A549 (cell line): Measurements from ENCODE around the gene ALOX15. TPM values are rescaled to one million over a fixed set of nuclear protein-coding genes. Genes with fewer than 3 reads are reported as not detected.
"Not testable (repeated sequence)": the region's sequence is repeated elsewhere in the genome, so short reads cannot be mapped to it uniquely, and the experiment has no call there.

Source experiments
- ATAC-seq, 2 experiments: fragments of 200-7000 bp in 1 of 2; fragments of >200 bp in 1 of 2; cut with Nextera tagmentation in 1 of 2; cut with Tn5 transposase in 1 of 2; 3 replicates each; pipeline versions ENCODE4 v1.8.0 to v1.9.1; 2018 to 2020; ENCODE audit warnings: mild to moderate bottlenecking in 1 of 2, moderate library complexity in 1 of 2
- CTCF ChIA-PET: fragments of 300-600 bp; sonication (Branson Sonifier 250); formaldehyde crosslinking; extraction: SDS; loops from one replicate; lab custom pipeline; 2021; ENCODE audit warnings: antibody characterized with exemption, inconsistent platforms; lab: Yijun Ruan, JAX
- POLR2A ChIA-PET: fragments of 350-600 bp; formaldehyde crosslinking; extraction: SDS; loops from one replicate; lab custom pipeline; 2021; ENCODE audit warnings: antibody characterized with exemption, inconsistent platforms; lab: Yijun Ruan, JAX
- DNase-seq, 2 experiments: peaks; one replicate each; pipeline versions ENCODE4 v3.0.0 to v3.0.0-alpha.2; 2011 to 2016; ENCODE audit warnings: low read depth in 1 of 2, low spot score in 1 of 2
- FAIRE-seq: peaks from 2 replicates; lab custom pipeline; 2011; peaks lifted over from hg19 to GRCh38; lab: Jason Lieb, UNC
- H3K27ac ChIP-seq, 2 experiments: fragments of >200 bp; sonication (Bioruptor Twin); formaldehyde crosslinking; 3 replicates each; pipeline ENCODE4 v1.5.1; 2016 to 2017
- H3K4me1 ChIP-seq: fragments of >200 bp; sonication (Bioruptor Twin); formaldehyde crosslinking; 3 replicates; pipeline ENCODE4 v1.6.1; 2016
- H3K4me2 ChIP-seq: fragments of >200 bp; sonication (Bioruptor Twin); formaldehyde crosslinking; 3 replicates; pipeline ENCODE4 v1.6.1; 2016
- H3K4me3 ChIP-seq: fragments of >200 bp; sonication (Bioruptor Twin); formaldehyde crosslinking; 3 replicates; pipeline ENCODE4 v1.5.1; 2016
- H3K9me3 ChIP-seq: fragments of >200 bp; sonication (Bioruptor Twin); formaldehyde crosslinking; 3 replicates; pipeline ENCODE4 v1.6.1; 2016
- ATOH8 ChIP-seq: fragments of 250-450 bp; sonication (Bioruptor Pico); IDR thresholded peaks from 2 replicates; pipeline ENCODE4 v1.5.0; 2020; ENCODE audit warnings: low read depth, mild to moderate bottlenecking, moderate library complexity
- CBX8 ChIP-seq: fragments of 200-600 bp; sonication (generic); IDR thresholded peaks from 2 replicates; pipeline ENCODE4 v1.6.1; 2016
- CHD4 ChIP-seq: fragments of 200-600 bp; sonication (generic); IDR thresholded peaks from 2 replicates; pipeline ENCODE4 v1.6.1; 2016; ENCODE audit warnings: antibody characterized with exemption, mild to moderate bottlenecking, borderline replicate concordance
- FOSB ChIP-seq: fragments of 250-450 bp; sonication (Bioruptor Pico); IDR thresholded peaks from 2 replicates; pipeline ENCODE4 v1.5.0; 2020; ENCODE audit warnings: mild to moderate bottlenecking, moderate library complexity
- HOXB13 ChIP-seq: fragments of 250-450 bp; sonication (Bioruptor Pico); IDR thresholded peaks from 2 replicates; pipeline ENCODE4 v1.5.0; 2020; ENCODE audit warnings: low read depth, mild to moderate bottlenecking, moderate library complexity
- JUN ChIP-seq, 2 experiments: fragments of >200 bp; sonication (Bioruptor Twin); formaldehyde crosslinking; IDR thresholded peaks; 2 replicates in 1 of 2; 3 replicates in 1 of 2; pipeline ENCODE4 v1.6.1; 2016 to 2017
- NR3C1 ChIP-seq: fragments of >200 bp; sonication (Bioruptor Twin); formaldehyde crosslinking; IDR thresholded peaks from 3 replicates; pipeline ENCODE4 v1.6.1; 2017
- RAD21 ChIP-seq, 2 experiments: fragments of >200 bp in 1 of 2; sonication (Bioruptor Twin) in 1 of 2; formaldehyde crosslinking in 1 of 2; IDR thresholded peaks in 1 of 2; conservative IDR thresholded peaks in 1 of 2; 2 replicates in 1 of 2; 3 replicates in 1 of 2; pipeline ENCODE4 v1.6.1; 2012 to 2018; ENCODE audit warnings: inconsistent platforms in 1 of 2
- RARB ChIP-seq: fragments of 250-450 bp; sonication (Bioruptor Pico); IDR thresholded peaks from 2 replicates; pipeline ENCODE4 v1.8.0; 2021; ENCODE audit warnings: mild to moderate bottlenecking, moderate library complexity
- RFX5 ChIP-seq: fragments of 450-650 bp; IDR thresholded peaks from 2 replicates; pipeline ENCODE4 v1.7.1; 2014; ENCODE audit warnings: antibody characterized with exemption, mild to moderate bottlenecking, moderate library complexity
- TFCP2L1 ChIP-seq: fragments of 250-450 bp; sonication (Bioruptor Pico); IDR thresholded peaks from 2 replicates; pipeline ENCODE4 v1.5.0; 2021; ENCODE audit warnings: mild to moderate bottlenecking
- TP53 ChIP-seq: fragments of 250-450 bp; sonication (Bioruptor Pico); IDR thresholded peaks from 2 replicates; pipeline ENCODE4 v1.5.0; 2021; ENCODE audit warnings: mild to moderate bottlenecking, moderate library complexity
- ZSCAN20 ChIP-seq: fragments of 250-450 bp; sonication (Bioruptor Pico); IDR thresholded peaks from 2 replicates; pipeline ENCODE4 v1.8.0; 2022; ENCODE audit warnings: mild to moderate bottlenecking, moderate library complexity
- WGBS: methylation state at CpG from one replicate; pipeline ENCODE4 v1.1.6; 2017; ENCODE audit errors: missing lambda C conversion rate; 5-methylcytosine and 5-hydroxymethylcytosine counted together
- polyA plus RNA-seq, 4 experiments: library from polyadenylated mRNA; depleted of rRNA in 3 of 4; stranded (reverse); fragments of >200 nt; fragmentation: RNase III in 1 of 4; extraction: RNeasy Plus Mini Kit Qiagen cat#74134 plus additional on column Dnase treatment in 1 of 4; gene quantifications; 2 replicates in 3 of 4; 3 replicates in 1 of 4; pipeline ENCODE4 v1.2.3, GENCODE V29; 2011 to 2017
- TF ChIP-seq, protein P1 (sequence below): IDR thresholded peaks from 2 replicates; pipeline ENCODE4 v1.6.1; 2012
- TF ChIP-seq, protein P2 (sequence below): fragments of 200-600 bp; sonication (generic); IDR thresholded peaks from 2 replicates; pipeline ENCODE4 v1.6.1; 2016; ENCODE audit warnings: antibody characterized with exemption, mild to moderate bottlenecking, moderate library complexity
- TF ChIP-seq, protein P3 (sequence below): IDR thresholded peaks from 2 replicates; pipeline ENCODE4 v1.6.1; 2012

The ALOX15 gene
- polyA plus RNA-seq, 2 of the 4 experiments (the other 2 are of a cell fraction), result 0.08 to 0.12 TPM

DNA sequence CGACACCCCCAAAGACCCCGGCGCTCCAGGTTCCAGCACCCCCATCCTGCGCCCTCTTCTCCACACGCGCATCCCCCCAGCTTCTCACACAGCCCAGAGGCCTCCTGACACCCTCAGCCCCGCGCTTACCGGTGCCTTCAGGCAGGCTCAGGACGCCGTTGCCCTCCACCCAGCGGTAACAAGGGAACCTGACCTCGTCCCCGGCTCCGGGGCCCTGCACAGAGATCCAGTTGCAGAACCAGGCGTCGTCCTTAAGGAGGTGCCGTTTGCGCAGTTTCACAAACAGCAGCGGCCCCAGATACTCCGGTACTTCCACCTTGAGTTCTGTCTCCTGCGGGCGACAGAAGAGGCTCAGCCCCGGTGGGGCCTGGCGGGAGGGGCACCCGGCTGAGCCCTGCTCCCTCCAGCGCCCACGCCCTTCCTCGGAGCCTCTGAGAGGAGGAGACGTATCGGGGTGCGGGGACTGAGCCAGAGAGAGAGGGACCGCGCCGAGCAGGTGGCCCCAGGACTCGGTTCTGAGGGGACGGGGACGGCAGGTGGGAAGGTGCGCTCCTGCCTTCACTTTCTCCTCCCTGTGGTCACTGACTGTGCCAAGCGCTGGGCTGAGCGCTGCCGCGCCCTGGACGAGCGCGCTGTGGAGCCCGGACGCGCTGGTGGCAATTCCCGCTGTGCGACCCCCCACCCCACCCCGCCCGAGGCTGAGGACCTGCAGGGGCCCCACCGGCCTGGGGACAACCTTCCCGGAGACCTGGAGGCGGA is 2.0 kb downstream of the ALOX15 start:
- 16% methylated on average over 25 of the region's 56 CpGs for WGBS
- H3K27ac ChIP-seq, POLR2A ChIA-PET, H3K4me1 ChIP-seq, FAIRE-seq: not testable (repeated sequence)
- Histone ChIP-seq H3K4me2 (peak overlapping the region; percentile 53), H3K4me3 (peak overlapping the region; percentile 17; the same call in 1 of the 3 replicates)
- CTCF ChIA-PET, result interaction anchor here (0.7 to 1.0 kb wide), 2 partner anchors 9 to 72 kb away, joined by 3 to 5 read pairs; no protein-coding TSS in a partner anchor
- ATAC-seq (peak; percentile 63 to 84), DNase-seq (peak; percentile 61 to 79)
- TF ChIP-seq RAD21 (conservative IDR thresholded peaks at IDR 0.05 in 1 of 2, IDR thresholded peaks at IDR 0.05 in 1 of 2), result peak; percentile 25 to 53; a peak in 3 of 5 replicates
- TF ChIP-seq, all 56 proteins: peak for 1; not testable (repeated sequence) for 55
- not testable (repeated sequence) for H3K9me3 ChIP-seq

GRCh38 chr17:4638766-4639165 is 2.7 kb downstream of the ALOX15 start:
- H3K4me2 ChIP-seq, H3K4me1 ChIP-seq, DNase-seq, POLR2A ChIA-PET, H3K9me3 ChIP-seq, H3K27ac ChIP-seq, H3K4me3 ChIP-seq, FAIRE-seq, ATAC-seq: not testable (repeated sequence)
- whole genome bisulfite sequencing, result 66% methylated on average over 8 of the region's 8 CpGs
- CTCF ChIA-PET, result interaction anchor here (0.5 to 1.0 kb wide), 3 partner anchors 10 to 173 kb away, joined by 3 to 5 read pairs (median 3); no protein-coding TSS in a partner anchor

DNA sequence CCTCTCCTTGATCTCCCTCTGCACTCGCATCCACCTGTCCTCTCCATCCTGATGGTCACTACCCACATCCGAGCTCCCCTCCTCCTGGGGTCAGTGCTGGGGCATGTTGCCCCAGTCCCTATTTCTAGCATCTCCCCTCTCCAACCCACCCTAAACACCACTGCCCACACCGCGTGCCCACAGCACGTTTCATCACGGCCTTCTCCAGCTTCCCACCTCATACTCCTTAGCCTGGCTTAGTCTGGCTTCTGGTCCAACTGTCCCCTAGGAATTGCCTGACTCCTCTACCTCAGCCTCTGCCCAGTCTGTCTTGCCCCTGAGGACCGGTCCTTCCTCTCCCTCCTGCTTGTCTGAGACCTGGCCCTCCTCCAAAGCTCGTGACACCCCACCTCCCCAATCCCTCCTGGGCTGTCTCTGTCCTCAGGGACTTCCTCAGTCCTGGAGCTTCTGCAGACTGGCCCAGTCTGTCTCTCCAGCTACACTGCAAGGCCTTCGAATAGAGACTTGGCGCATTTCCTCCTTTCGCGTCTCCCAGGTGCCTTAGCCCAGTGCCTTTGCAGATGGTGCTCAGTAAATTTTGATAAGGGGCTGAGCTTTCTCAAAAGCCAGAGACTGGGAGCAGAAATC is 4.9 kb downstream of the ALOX15 start:
- 58% methylated on average over 12 of the region's 12 CpGs for WGBS
- POLR2A ChIA-PET, result no interaction called here
- H3K9me3 ChIP-seq, result no peaks in the 10 kb centered on the region
- TF ChIP-seq NR3C1 (no peak), RFX5 (no peak), ZSCAN20 (CRISPR knock-in tag) (no peak), RARB (CRISPR knock-in tag) (no peak), HOXB13 (CRISPR knock-in tag) (no peak), JUN (IDR thresholded peaks at IDR 0.05) (no peak), ATOH8 (CRISPR knock-in tag) (no peak), CHD4 (no peak), FOSB (CRISPR knock-in tag) (no peak), CBX8 (no peak), TP53 (CRISPR knock-in tag) (no peak), TFCP2L1 (CRISPR knock-in tag) (no peak)
- TF ChIP-seq, protein P1, sequence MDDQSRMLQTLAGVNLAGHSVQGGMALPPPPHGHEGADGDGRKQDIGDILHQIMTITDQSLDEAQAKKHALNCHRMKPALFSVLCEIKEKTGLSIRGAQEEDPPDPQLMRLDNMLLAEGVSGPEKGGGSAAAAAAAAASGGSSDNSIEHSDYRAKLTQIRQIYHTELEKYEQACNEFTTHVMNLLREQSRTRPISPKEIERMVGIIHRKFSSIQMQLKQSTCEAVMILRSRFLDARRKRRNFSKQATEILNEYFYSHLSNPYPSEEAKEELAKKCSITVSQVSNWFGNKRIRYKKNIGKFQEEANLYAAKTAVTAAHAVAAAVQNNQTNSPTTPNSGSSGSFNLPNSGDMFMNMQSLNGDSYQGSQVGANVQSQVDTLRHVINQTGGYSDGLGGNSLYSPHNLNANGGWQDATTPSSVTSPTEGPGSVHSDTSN, result no peak
- TF ChIP-seq, protein P2, sequence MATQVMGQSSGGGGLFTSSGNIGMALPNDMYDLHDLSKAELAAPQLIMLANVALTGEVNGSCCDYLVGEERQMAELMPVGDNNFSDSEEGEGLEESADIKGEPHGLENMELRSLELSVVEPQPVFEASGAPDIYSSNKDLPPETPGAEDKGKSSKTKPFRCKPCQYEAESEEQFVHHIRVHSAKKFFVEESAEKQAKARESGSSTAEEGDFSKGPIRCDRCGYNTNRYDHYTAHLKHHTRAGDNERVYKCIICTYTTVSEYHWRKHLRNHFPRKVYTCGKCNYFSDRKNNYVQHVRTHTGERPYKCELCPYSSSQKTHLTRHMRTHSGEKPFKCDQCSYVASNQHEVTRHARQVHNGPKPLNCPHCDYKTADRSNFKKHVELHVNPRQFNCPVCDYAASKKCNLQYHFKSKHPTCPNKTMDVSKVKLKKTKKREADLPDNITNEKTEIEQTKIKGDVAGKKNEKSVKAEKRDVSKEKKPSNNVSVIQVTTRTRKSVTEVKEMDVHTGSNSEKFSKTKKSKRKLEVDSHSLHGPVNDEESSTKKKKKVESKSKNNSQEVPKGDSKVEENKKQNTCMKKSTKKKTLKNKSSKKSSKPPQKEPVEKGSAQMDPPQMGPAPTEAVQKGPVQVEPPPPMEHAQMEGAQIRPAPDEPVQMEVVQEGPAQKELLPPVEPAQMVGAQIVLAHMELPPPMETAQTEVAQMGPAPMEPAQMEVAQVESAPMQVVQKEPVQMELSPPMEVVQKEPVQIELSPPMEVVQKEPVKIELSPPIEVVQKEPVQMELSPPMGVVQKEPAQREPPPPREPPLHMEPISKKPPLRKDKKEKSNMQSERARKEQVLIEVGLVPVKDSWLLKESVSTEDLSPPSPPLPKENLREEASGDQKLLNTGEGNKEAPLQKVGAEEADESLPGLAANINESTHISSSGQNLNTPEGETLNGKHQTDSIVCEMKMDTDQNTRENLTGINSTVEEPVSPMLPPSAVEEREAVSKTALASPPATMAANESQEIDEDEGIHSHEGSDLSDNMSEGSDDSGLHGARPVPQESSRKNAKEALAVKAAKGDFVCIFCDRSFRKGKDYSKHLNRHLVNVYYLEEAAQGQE, result no peak
- TF ChIP-seq, protein P3, sequence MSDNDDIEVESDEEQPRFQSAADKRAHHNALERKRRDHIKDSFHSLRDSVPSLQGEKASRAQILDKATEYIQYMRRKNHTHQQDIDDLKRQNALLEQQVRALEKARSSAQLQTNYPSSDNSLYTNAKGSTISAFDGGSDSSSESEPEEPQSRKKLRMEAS, result no peak
- TF ChIP-seq, all 56 proteins: peak for 0
- Histone ChIP-seq H3K4me1 (peaks cover 8% of the 10 kb centered on the region; the same call in 1 of the 3 replicates), H3K27ac (no peak overlapping the region), H3K4me3 (no peak overlapping the region), H3K4me2 (no peak overlapping the region)
- CTCF ChIA-PET, result interaction anchor here (0.6 to 2.1 kb wide), 11 partner anchors 11 to 287 kb away, joined by 3 to 16 read pairs (median 4); no protein-coding TSS in a partner anchor
- ATAC-seq (no peak), FAIRE-seq (no peak), DNase-seq (no peak)
